ENCODE data around the gene MXD3.

DNA sequence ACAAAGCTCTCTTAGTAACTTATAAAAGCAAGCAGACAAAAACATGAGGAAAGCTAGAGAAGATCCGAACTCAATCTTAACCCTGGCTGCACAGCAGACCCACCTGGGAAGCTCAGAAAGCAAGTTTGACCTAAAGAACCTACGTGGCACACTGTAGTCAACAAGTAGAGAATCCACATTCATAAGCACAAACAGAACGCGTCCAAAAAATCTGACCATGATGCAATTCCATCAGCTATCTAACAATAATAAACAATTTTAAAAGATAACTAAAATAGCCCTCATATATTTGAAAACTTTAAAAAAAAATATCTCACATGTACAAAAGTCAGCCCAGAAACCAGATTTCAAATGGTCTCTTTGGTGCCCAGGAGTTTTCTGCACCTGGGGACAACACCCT is 35.1 kb upstream of the MXD3 start:
- TF ChIP-seq CTCF (conservative IDR thresholded peaks at IDR 0.05) (no peak), EZH2 (IDR thresholded peaks at IDR 0.05; ENCODE audit: low read depth) (no peak)

Measured in PC-9 (cell line).